ENCODE data around the gene CDHR3.
"Not testable (repeated sequence)": the region's sequence is repeated elsewhere in the genome, so short reads cannot be mapped to it uniquely, and the experiment has no call there.

The CDHR3 gene

GRCh38 chr7:105982388-105982787 lies 19.3 kb downstream of the CDHR3 start:
- no peak overlapping the region for H2BK120ac ChIP-seq (ENCODE audit: low read depth, low read length)
- H2BK5ac ChIP-seq (ENCODE audit: low read length): no peak overlapping the region
- H4K8ac ChIP-seq (ENCODE audit: low read depth, low read length): no peak overlapping the region
- no peak overlapping the region for H2BK12ac ChIP-seq (ENCODE audit: low read length)
- no peak overlapping the region for H3K9ac ChIP-seq (ENCODE audit: low read depth, low read length, poor library complexity)
- no peak overlapping the region for H4K91ac ChIP-seq (ENCODE audit: low read depth, low read length, poor library complexity)
- H3K36me3 ChIP-seq (replicated peaks in 1 of 2; ENCODE audit: control insufficient read depth in 2 of 2, insufficient read depth in 2 of 2, low read length in 2 of 2): no peaks in the 10 kb centered on the region
- no CpG with 5 or more reads among the region's 2 CpGs for WGBS, 2 donors (ENCODE audit: extremely low coverage in 2 of 2, insufficient read length in 2 of 2, insufficient replicate concordance in 1 of 2)
- H2BK15ac ChIP-seq (ENCODE audit: low read length): no peak overlapping the region
- H3K4me1 ChIP-seq (ENCODE audit: control insufficient read depth in 2 of 2, insufficient read depth in 1 of 2, low read depth in 1 of 2, low read length in 2 of 2): peaks cover 4 to 6% of the 10 kb centered on the region in 2 donors
- DNase-seq (ENCODE audit: low spot score): no peak
- no peak overlapping the region for H3K4ac ChIP-seq (ENCODE audit: low read length)
- no peak overlapping the region for H2AFZ ChIP-seq (ENCODE audit: low read length)
- H3K9me3 ChIP-seq (replicated peaks in 1 of 2; ENCODE audit: control insufficient read depth in 2 of 2, insufficient read depth in 1 of 2, low read depth in 1 of 2, low read length in 2 of 2): no peaks in the 10 kb centered on the region
- H3K79me1 ChIP-seq (ENCODE audit: low read depth, low read length): no peaks in the 10 kb centered on the region
- H3K4me3 ChIP-seq (ENCODE audit: low read length in 2 of 2): no peak overlapping the region
- H3K4me2 ChIP-seq (ENCODE audit: insufficient read depth, low read length, poor library complexity, severe bottlenecking): no peak overlapping the region
- no peaks in the 10 kb centered on the region for H3K27me3 ChIP-seq (ENCODE audit: control insufficient read depth in 3 of 3, insufficient read depth in 3 of 3, low read depth in 1 of 3, low read length in 3 of 3)
- no peak overlapping the region for H3K18ac ChIP-seq (ENCODE audit: low read length)
- H3K14ac ChIP-seq (ENCODE audit: low read length): no peak overlapping the region
- H2AK5ac ChIP-seq (ENCODE audit: low read depth, low read length): no peak overlapping the region
- no peak overlapping the region for H3K27ac ChIP-seq (replicated peaks; ENCODE audit: low read length)
- no peak overlapping the region for H3K23ac ChIP-seq (ENCODE audit: low read depth, low read length, poor library complexity)

DNA sequence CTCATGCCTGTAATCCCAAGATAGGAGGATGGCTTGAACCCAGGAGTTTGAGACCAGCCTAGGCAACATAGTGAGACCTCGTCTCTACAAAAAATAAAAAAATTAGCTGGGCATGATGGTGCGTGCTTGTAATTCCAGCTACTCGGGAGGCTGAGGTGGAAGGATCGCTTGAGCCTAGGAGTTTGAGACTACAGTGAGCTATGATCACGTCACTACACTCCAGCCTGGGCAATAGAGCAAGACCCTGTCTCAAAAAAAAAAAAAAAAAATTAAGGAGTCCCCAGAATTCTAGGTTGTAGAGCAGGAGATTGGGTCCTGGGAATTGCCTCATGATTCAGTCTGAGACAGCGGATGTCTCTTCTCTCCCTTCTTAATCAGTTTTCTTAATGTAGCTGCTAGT lies 21.7 kb downstream of the CDHR3 start:
- not testable (repeated sequence) for H3K4me3 ChIP-seq (ENCODE audit: low read length in 2 of 2); H3K9ac ChIP-seq (ENCODE audit: low read depth, low read length, poor library complexity); H2BK12ac ChIP-seq (ENCODE audit: low read length); H3K14ac ChIP-seq (ENCODE audit: low read length); H4K8ac ChIP-seq (ENCODE audit: low read depth, low read length); H3K9me3 ChIP-seq (replicated peaks in 1 of 2; ENCODE audit: control insufficient read depth in 2 of 2, insufficient read depth in 1 of 2, low read depth in 1 of 2, low read length in 2 of 2); H3K4ac ChIP-seq (ENCODE audit: low read length); H2AK5ac ChIP-seq (ENCODE audit: low read depth, low read length); H2BK120ac ChIP-seq (ENCODE audit: low read depth, low read length); H3K18ac ChIP-seq (ENCODE audit: low read length); H2BK15ac ChIP-seq (ENCODE audit: low read length); H2BK5ac ChIP-seq (ENCODE audit: low read length); H3K23ac ChIP-seq (ENCODE audit: low read depth, low read length, poor library complexity); H4K91ac ChIP-seq (ENCODE audit: low read depth, low read length, poor library complexity); H3K36me3 ChIP-seq (replicated peaks in 1 of 2; ENCODE audit: control insufficient read depth in 2 of 2, insufficient read depth in 2 of 2, low read length in 2 of 2); H3K27ac ChIP-seq (replicated peaks; ENCODE audit: low read length); H3K4me2 ChIP-seq (ENCODE audit: insufficient read depth, low read length, poor library complexity, severe bottlenecking); H3K27me3 ChIP-seq (ENCODE audit: control insufficient read depth in 3 of 3, insufficient read depth in 3 of 3, low read depth in 1 of 3, low read length in 3 of 3); DNase-seq (ENCODE audit: low spot score); H3K79me1 ChIP-seq (ENCODE audit: low read depth, low read length)
- Histone ChIP-seq H2AFZ (ENCODE audit: low read length) (peak overlapping the region; percentile 70), H3K4me1 (ENCODE audit: control insufficient read depth in 2 of 2, insufficient read depth in 1 of 2, low read depth in 1 of 2, low read length in 2 of 2) (peaks cover 4 to 10% of the 10 kb centered on the region in 2 donors)
- WGBS, 2 donors (ENCODE audit: extremely low coverage in 2 of 2, insufficient read length in 2 of 2, insufficient replicate concordance in 1 of 2): no CpG with 5 or more reads among the region's 6 CpGs

GRCh38 chr7:105985229-105985628 lies 22.2 kb downstream of the CDHR3 start:
- no peaks in the 10 kb centered on the region for H3K36me3 ChIP-seq (replicated peaks in 1 of 2; ENCODE audit: control insufficient read depth in 2 of 2, insufficient read depth in 2 of 2, low read length in 2 of 2)

DNA sequence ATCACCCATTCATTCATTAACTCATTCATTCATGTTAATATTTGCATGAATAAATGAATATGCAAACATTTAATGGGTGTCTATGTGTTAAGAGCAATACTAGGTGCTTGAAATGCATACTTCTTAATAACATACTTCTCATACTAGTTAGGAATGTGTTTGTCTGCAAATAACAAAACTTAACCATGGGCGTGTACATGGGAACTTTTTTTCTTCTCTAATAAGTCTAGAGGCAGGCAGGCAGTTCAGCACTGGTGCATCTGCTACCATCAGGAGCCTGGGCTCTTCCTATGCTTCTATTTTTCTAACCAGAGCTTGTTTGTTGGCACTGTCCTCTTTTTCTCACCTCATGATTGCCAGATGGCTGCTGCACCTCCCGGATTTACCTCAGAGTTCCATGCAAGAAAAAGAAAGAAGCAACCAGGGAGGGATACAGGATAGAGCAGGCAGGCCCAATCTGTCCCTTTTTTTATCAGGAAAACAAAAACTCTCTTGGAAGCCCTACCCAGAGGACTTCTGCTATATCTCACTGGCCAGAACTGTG lies 22.7 kb downstream of the CDHR3 start:
- Histone ChIP-seq H2BK15ac (ENCODE audit: low read length) (no peak overlapping the region), H2BK120ac (ENCODE audit: low read depth, low read length) (no peak overlapping the region), H3K27ac (replicated peaks; ENCODE audit: low read length) (no peak overlapping the region), H2BK12ac (ENCODE audit: low read length) (no peak overlapping the region), H2AK5ac (ENCODE audit: low read depth, low read length) (no peak overlapping the region), H3K27me3 (ENCODE audit: control insufficient read depth in 3 of 3, insufficient read depth in 3 of 3, low read depth in 1 of 3, low read length in 3 of 3) (no peaks in the 10 kb centered on the region), H3K4me1 (ENCODE audit: control insufficient read depth in 2 of 2, insufficient read depth in 1 of 2, low read depth in 1 of 2, low read length in 2 of 2) (peaks cover 12 to 19% of the 10 kb centered on the region in 2 donors), H3K79me1 (ENCODE audit: low read depth, low read length) (no peaks in the 10 kb centered on the region), H2AFZ (ENCODE audit: low read length) (no peak overlapping the region), H3K9me3 (replicated peaks in 1 of 2; ENCODE audit: control insufficient read depth in 2 of 2, insufficient read depth in 1 of 2, low read depth in 1 of 2, low read length in 2 of 2) (no peaks in the 10 kb centered on the region), H3K4me2 (ENCODE audit: insufficient read depth, low read length, poor library complexity, severe bottlenecking) (no peak overlapping the region), H4K91ac (ENCODE audit: low read depth, low read length, poor library complexity) (no peak overlapping the region), H3K36me3 (replicated peaks in 1 of 2; ENCODE audit: control insufficient read depth in 2 of 2, insufficient read depth in 2 of 2, low read length in 2 of 2) (no peaks in the 10 kb centered on the region), H3K18ac (ENCODE audit: low read length) (no peak overlapping the region), H3K4me3 (ENCODE audit: low read length in 2 of 2) (no peak overlapping the region), H3K14ac (ENCODE audit: low read length) (no peak overlapping the region), H3K4ac (ENCODE audit: low read length) (no peak overlapping the region), H3K23ac (ENCODE audit: low read depth, low read length, poor library complexity) (no peak overlapping the region), H4K8ac (ENCODE audit: low read depth, low read length) (no peak overlapping the region), H3K9ac (ENCODE audit: low read depth, low read length, poor library complexity) (no peak overlapping the region), H2BK5ac (ENCODE audit: low read length) (no peak overlapping the region)
- no CpG with 5 or more reads among the region's 2 CpGs for WGBS, 2 donors (ENCODE audit: extremely low coverage in 2 of 2, insufficient read length in 2 of 2, insufficient replicate concordance in 1 of 2)
- no peak for DNase-seq (ENCODE audit: low spot score)

More at GRCh38 chr7:105985229-105985628, 22.2 kb downstream of the CDHR3 start:
- H2BK5ac ChIP-seq (ENCODE audit: low read length): no peak overlapping the region
- no peak overlapping the region for H3K27ac ChIP-seq (replicated peaks; ENCODE audit: low read length)
- no peak overlapping the region for H4K8ac ChIP-seq (ENCODE audit: low read depth, low read length)
- no peaks in the 10 kb centered on the region for H3K27me3 ChIP-seq (ENCODE audit: control insufficient read depth in 3 of 3, insufficient read depth in 3 of 3, low read depth in 1 of 3, low read length in 3 of 3)
- H2AK5ac ChIP-seq (ENCODE audit: low read depth, low read length): no peak overlapping the region
- DNase-seq (ENCODE audit: low spot score): no peak
- H3K9me3 ChIP-seq (replicated peaks in 1 of 2; ENCODE audit: control insufficient read depth in 2 of 2, insufficient read depth in 1 of 2, low read depth in 1 of 2, low read length in 2 of 2): no peaks in the 10 kb centered on the region
- peak overlapping the region; percentile 70 for H2AFZ ChIP-seq (ENCODE audit: low read length)
- H3K14ac ChIP-seq (ENCODE audit: low read length): no peak overlapping the region
- H3K9ac ChIP-seq (ENCODE audit: low read depth, low read length, poor library complexity): no peak overlapping the region
- H3K4ac ChIP-seq (ENCODE audit: low read length): no peak overlapping the region
- H3K23ac ChIP-seq (ENCODE audit: low read depth, low read length, poor library complexity): no peak overlapping the region
- H2BK120ac ChIP-seq (ENCODE audit: low read depth, low read length): no peak overlapping the region
- no peaks in the 10 kb centered on the region for H3K79me1 ChIP-seq (ENCODE audit: low read depth, low read length)
- H3K4me1 ChIP-seq (ENCODE audit: control insufficient read depth in 2 of 2, insufficient read depth in 1 of 2, low read depth in 1 of 2, low read length in 2 of 2): peaks cover 7 to 14% of the 10 kb centered on the region in 2 donors
- no peak overlapping the region for H2BK12ac ChIP-seq (ENCODE audit: low read length)
- H3K18ac ChIP-seq (ENCODE audit: low read length): no peak overlapping the region
- H2BK15ac ChIP-seq (ENCODE audit: low read length): no peak overlapping the region
- H3K4me3 ChIP-seq (ENCODE audit: low read length in 2 of 2): no peak overlapping the region
- no peak overlapping the region for H4K91ac ChIP-seq (ENCODE audit: low read depth, low read length, poor library complexity)
- WGBS, 2 donors (ENCODE audit: extremely low coverage in 2 of 2, insufficient read length in 2 of 2, insufficient replicate concordance in 1 of 2): no CpG with 5 or more reads among the region's 4 CpGs
- no peak overlapping the region for H3K4me2 ChIP-seq (ENCODE audit: insufficient read depth, low read length, poor library complexity, severe bottlenecking)
